GM18520 (cell line): ENCODE data around the gene AMPH.
"Not testable (repeated sequence)": the region's sequence is repeated elsewhere in the genome, so short reads cannot be mapped to it uniquely, and the experiment has no call there.

ENCODE experiments used
- ATAC-seq: cut with Tn5 transposase; IDR thresholded peaks from one replicate; pipeline ENCODE4 v1.9.1; 2021; ENCODE audit not compliant: unreplicated experiment

Gene AMPH

DNA sequence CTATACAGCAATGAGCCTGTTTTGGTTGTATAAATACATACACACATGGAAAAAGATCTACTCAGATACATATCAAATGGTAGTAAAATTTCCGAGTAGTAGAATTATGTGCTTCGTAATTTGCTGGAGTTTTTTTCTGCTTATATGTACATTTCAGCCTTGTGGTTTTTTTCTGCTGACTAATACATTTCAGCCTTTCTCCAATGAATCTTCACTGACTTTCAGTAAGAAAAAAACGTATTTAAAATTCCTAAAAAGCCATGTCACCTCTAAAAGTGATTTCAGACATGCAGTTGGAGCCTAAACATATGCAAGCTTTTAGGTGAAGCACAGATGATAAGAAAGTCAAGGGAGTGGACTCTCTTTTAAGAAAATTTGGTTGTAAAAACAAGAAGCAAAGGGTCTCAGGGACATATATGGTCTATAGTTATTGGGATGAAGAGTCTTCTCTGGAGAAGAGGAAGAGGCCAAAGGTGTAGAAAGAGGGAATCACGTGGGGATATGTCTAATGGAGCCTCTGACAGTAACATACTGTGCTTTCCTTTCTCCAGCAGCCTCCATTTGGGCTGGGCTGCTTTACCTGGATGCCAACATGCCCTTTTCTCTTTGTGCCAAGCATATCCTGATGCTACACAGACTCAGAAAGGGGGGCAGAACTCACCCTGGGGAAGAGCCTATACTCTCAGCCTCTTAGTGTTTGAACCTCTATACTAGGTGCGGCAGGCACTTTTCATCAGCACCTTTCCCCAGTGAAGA, 2.4 kb downstream of the AMPH start:
- ATAC-seq: no peak

DNA sequence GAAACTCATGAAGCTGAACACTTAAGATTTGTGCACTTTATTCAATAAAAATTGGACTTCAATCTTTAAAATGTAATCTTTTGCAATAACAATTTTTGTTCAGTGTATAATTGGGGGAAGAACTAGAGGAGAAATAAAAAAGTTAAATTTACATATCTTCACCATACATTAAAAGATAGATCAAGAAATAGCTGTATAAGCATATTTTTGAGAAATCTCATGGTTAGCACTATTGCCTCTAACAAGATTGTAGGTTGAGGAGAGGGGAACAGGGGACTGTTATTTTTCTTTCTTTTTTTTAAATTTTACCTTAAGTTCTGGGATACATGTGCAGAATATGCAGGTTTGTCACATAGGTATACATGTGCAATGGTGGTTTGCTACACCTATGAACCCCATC, 5.3 kb downstream of the AMPH start:
- no peak for ATAC-seq

DNA sequence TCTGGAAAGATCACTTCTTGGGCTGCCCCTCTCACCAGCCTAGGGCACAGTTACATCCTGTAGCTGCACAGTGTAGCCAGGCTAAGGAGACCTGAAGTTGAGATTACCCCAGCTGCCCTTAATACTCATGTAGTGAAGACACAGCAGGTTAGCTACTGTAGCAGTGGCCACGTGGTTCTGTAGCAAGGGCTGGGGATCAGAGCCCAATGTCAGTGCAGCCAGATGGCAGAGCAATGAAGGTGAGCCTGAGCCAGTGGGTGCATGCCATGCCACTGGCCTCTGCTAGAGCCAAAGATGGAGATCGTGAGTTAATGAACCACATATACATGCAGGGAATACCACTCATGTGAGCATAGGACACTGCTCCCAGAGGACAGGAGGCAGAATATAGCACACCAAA, 15.5 kb downstream of the AMPH start:
- ATAC-seq: no peak

DNA sequence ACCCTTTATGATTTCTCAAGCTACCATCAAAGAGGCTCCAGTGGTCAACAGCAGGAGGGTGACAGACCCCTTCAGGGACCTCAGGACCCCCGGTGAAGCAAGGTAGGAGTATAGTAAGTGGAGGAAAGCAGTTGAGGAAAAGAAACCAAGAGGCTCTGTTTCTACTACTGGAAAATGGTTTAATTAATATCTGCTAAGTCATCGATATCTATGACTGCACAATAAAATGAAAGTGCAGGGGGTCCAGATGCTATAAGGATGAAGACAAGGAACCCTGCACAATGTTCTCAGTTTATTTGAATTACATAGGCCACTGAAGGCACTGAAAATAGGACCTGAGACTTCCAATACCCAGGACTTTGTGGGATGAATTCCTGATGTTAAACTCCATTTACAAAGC, 23.7 kb downstream of the AMPH start:
- no peak for ATAC-seq

DNA sequence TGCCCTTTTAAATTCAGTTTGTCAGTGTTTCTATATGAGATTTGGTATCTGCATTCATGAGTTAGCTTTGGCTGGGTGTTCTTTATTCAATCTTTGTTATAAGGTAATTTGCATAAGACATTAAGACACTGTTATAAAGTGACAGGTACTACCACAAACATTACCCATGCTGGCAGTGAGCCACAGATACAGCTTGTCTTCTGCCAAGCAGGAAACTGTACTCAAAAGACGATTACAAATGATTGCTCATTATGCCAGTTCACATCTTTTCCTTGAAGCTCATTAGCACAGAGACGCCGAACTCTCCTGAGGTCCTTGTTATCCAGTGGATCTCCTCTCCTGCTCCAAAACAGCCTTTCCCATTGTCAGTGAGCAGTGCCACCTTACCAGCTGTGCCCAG, 30.4 kb downstream of the AMPH start:
- ATAC-seq: no peak

DNA sequence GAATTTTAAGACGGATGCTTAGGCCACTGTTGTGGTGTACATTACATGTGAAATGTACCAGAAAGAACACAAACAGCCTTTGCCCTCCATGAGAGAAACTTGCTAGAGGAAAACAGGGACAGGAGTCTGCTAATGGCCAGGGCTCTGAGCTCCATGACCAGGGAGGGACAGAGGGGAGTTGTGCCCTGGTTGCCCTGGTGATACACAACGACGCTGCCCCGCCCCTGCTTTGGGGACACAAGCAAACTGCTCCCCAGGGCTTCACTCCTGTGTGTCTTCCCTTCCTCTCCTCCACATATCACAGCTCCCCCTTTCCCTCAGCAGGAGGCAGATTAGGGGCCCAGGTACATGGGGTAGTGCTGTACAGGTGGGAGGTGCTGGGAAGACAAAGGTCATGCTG, 36.2 kb downstream of the AMPH start:
- ATAC-seq: no peak

DNA sequence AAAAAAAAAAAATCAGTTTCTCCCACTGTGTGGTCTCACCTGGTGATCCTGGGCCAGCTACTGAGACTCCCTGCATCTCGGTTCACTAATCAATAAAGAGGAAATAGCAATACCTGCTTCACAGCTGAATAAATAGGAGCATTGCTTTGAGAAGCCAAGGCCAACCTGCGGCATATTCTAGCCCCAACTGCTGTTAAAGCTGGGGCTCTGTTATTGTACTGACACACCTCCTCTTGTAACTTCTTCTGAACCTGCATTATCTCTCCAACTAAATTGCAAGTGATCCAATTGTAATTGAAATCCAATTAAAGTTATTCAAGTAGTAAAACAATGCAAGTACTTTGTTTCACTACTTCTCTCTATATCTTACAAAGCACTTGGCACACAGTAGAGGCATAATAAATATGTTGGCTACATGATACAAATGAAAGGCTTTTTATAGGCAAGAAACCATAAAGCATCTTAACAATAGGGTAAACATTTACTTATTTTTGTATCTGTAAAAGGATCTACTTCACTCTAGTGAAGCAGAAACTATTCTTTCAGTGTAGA, 38.4 kb downstream of the AMPH start:
- ATAC-seq: no peak

DNA sequence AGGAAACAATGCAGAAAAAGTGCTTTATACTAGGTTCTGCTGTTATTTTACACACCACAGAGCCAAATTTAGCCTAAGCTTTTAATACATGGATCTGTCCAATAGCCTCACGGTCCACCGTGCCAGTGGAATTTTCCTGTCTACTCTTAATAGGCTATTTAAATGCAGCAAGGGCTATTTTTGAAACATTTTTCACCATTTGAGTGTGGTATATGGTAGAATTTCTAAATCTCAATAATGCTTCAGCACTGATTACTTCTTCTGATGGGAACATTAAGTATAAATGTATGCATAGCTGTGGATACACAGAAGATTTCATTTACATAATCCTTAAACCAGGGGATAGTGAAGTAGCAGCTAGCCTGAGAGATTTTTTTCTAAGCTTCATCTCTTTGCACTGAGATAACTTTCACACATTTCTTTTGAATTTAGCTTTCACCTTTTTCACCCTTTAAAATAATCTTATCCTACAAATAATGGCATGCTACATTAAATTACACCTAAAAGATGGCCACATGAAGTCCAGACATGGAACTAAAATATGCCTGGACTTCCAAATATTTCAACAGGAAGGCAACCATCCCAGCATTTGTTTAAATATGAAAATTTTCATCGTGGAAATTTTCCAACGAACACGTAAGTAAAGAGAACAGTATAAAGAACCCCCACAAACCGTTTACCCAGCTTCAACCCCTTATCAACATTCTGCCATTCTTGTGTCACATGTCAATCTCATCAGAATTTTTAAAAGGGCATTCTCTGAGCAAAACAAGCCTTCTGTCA, 45.4 kb downstream of the AMPH start:
- ATAC-seq: no peak

DNA sequence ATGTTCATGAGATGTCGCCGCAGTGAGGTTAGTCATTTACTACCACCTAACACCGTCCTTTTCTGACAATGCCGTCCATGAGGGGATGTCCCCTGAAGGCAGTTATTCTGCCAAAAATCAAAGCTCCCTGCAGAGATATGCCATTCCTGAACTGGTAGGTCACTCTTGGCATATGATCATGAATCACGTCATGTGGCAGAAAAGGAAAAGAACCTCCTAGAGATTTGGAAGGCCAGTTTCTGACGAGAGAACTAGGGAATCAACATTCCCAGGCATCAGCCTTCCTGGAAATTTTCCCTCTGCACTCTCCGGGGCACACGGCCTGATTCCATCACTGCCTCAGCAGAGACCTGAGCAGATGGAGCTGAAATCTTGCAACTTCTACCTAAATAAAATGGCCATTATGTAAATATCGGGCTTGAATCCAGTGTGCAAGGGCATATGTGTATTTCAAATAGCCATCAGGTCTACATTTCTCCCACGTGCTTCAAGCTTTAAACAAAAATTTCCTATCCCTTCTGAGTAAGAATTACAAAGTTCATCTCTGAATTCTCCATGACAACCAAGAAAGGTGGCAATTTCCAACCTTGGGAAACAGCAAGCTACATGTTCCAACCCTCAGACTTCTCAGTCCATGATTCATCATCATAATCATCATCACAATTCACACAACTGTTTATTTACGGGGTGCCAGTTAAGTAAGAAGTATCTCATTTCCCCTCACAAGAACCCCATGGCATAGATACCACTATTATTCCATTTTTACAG, 46.5 kb downstream of the AMPH start:
- no peak for ATAC-seq

DNA sequence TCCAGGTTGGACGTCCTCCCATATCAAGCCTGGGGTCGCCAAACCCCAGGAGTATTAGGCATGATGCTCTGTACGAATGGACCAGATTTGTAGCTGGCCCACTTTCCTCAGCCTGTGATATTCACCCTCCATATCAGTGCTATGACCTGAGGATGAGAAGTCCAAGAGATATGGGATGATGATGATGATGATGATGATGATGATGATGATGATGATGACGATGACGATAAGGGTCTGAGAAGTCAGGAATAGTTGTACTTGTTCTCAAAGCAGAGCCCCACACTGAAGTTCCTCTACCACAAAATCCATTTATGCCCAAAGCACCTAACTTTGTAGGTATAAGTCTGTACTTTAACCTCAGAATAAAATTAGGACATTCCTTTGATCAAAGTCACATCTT, 50.7 kb downstream of the AMPH start:
- ATAC-seq: no peak

DNA sequence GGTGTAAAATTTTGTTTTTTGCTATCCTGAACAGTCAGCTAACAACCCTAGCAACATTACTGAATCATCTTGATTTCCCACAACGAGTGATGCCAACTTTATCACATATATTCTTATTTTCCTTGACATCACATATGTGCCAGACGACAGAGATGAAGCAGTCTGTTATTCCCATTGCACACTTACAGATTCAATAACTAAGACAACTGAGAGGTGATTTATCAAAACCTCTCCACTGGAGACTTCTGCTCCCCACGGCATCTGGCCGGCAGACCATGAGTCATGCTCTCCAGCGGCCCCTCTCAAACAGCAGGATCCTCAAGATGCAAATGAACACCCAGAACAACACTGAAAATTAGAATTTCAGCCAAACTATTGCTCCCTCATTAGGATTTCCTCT, 57.1 kb downstream of the AMPH start:
- no peak for ATAC-seq

DNA sequence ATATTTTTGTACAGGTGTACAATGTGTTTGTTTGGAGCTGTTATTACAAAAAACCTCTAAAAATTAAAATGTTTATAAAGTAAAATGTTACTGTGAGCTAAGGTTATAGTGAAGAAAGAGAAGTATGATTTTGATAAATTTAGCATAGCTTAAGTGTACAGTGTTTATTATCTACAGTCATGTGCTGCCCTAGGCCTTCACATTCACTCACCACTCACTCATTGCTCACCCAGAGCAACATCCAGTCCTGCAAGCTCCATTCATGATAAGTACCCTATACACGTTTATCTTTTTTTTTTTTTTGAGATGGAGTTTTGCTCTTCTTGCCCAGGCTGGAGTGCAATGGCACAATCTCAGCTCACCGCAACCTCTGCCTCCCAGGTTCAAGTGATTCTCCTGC, 59.6 kb downstream of the AMPH start:
- not testable (repeated sequence) for ATAC-seq

DNA sequence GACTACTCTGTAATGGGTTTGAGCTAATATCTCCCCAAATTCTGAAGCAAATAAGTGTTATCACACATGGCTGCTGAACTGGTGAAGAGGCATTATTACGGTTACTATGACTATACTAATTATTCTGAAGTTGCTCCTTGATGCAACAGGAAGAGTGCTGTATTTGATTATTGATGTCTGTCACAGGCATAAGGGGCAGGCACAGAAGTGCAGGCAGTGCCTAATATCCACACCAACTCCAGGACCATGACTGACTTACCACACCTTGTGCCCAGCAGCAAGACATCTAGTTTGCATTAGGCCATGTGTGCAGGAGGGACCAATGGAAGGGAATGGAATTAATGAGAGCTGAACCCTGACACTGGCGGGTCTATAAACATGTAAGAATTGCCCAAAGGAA, 62.7 kb downstream of the AMPH start:
- no peak for ATAC-seq

DNA sequence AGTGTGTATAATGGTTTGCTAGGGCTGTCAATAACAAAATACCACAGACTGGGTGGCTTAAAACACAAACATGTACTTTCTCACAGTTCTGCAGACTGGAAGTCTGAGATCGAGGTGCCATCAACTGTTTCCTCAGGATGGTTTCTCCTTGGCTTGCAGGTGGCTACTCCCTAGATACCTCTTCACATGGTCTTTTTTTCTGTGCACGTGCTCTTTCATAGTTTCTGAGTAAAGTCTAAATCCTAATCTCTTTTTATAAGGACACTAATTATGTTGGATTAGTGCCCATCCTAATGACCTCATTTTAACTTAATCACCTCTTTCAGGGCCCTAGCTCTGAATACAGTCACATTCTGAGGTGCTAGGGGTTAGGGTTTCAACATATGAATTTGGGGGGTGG, 65.9 kb downstream of the AMPH start:
- ATAC-seq: no peak

DNA sequence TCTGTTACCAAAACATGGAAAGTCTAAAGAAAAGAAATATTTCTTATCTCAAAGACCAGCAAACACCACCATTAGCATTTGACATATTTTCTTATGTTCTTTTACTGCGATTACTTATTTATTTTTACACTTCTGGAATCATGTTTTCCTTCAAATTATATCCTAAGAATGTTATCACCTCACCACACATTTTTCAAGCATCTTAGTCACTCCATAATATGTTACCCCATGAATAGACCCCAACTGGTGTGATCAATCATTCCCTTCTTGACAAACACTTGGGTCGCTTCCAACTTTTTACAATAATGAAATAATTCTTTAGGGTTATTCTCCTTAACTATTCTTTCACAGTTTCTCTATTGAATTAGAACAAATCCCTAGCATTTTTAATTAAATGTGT, 67.4 kb downstream of the AMPH start:
- ATAC-seq: no peak

DNA sequence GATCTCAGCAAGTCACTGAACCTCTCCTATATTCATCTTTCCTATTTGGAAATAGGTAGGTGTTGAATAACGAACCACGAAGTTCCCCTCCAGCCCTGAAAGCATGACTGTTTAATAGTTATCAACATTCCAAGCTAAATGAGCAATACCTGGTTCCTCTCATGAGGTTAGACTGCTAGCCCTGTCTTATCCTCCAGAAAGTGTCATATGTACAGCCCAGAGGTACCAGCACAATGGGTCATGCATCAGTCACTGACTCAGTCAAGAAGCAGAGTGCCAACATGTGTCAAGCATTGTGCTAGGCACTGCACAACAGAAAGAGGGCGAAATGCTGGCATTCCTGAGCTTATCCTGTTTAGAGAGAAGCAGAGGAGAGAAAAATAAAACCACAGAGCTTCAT, 70.0 kb downstream of the AMPH start:
- ATAC-seq: no peak

DNA sequence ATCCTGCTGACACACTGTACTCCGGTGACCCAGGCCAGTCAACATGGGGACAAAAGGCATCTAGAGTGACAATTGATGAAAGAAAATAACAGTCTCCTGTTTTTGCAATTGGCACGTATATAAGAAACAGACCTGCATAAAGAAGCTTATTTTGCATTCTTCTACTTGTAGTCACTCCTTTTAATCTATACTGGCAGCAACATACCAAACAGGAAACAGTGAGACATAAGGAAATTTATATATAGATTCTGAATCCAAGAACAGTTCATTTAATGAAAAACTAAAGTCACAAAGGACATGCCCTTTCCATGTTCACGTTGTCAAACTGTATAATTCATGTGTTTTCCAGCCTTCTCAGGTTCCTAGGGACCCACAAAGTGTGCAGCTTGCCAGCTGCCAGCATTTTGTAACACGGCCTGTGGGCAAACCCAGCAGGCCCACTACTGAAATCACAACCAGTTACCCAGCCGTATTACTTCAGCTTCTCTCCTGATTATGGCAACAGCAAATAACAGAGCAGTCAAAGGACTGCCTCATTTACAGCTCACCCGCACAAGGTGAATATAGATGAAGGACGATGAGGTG, 72.3 kb downstream of the AMPH start:
- no peak for ATAC-seq

DNA sequence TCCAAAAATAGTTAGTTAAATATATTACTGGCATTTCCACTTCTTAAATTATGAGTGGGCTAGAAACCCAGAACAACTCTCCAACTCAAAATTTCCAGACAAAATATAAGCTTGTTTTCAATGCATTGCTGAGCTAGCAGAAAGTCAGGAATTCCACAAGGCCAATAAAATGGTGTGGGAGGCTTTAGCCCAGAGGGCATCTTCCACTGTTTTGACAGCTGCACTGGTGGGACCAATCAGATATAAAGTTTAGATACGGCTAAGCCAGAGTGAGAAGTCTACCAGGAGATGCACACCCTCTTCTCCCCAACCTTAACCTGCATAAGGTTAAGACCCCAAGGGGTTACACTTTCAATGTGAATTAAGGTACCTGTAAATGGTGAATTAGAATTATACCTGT, 76.6 kb downstream of the AMPH start:
- no peak for ATAC-seq

DNA sequence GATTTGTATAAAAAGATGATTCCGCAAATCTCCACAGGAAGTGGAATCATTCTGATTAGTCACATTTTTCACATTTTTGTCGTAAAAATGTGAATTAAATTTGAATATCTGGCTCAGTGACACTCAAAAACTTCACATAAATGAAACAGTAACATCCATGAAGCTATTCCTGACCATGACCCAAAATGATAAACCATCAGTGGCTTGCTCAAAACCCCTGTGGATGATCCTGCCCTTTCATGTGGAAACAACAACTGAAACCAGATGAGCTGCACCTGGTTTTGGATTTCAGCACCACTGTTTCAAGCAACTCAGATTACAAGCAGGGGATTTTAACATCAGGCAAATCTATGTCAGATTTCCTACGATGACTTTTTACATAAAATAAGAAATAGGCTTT, 80.3 kb downstream of the AMPH start:
- ATAC-seq: no peak

DNA sequence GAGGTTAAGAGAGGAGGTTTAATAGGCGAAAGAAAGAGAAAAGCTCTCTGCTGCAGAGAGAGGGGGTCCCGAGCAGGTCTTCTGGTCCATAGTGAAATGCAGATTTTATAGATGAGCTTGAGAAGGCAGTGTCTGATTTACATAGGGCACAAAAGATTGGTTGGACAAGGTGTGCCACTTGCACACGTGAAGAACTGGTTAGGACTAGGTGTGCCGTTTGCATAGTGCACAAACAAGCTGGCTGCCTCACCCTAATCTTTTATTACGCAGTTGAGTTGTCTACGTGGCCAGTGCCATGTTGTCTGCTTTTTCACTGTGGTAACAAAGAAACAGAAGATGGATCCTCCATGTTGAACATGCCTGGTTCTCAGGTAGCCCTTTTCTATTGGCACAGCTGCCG, 82.6 kb downstream of the AMPH start:
- no peak for ATAC-seq

DNA sequence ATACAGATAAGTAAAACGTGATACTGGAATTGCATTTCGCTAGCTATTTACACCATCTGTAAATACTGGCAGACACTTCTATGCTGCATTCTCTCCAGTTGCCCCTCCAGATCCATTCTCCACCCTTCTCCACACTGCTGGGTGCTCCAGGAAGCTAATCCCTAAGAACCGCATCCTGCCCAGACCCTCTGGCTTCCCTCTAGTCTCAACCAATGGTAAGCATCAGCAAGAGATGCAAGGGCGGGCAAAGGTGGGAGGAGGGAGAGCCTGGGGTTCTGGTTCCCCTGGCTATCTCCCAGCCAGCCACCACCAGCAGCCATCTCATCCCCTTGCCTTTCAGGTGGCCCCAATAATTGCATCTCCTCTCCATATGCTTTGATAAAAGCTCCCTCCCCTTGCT, 84.4 kb downstream of the AMPH start:
- ATAC-seq: no peak
